IMR-90 (cell line): ENCODE results near the gene NUFIP1. TPM values are rescaled to one million over a fixed set of nuclear protein-coding genes. Genes with fewer than 3 reads are reported as not detected.

Source experiments
- ATAC-seq: fragments of 200-7000 bp; cut with Tn5 transposase; 2 replicates; pipeline ENCODE4 v1.9.1; 2020; ENCODE audit warnings: low read depth, mild to moderate bottlenecking, moderate library complexity
- BruUV-seq: library from RNA; stranded (reverse); fragments of 400-500 nt; replicated peaks from 2 replicates; lab custom pipeline; 2021; lab: Mats Ljungman, UMichigan
- CTCF ChIA-PET: fragments of 300-600 bp; formaldehyde crosslinking; extraction: SDS; loops from one replicate; lab custom pipeline; 2021; ENCODE audit warnings: antibody characterized with exemption; lab: Yijun Ruan, JAX
- POLR2A ChIA-PET: fragments of 300-600 bp; sonication (Branson Sonifier 250); formaldehyde crosslinking; loops from one replicate; lab custom pipeline; 2022; ENCODE audit warnings: antibody characterized with exemption; ENCODE audit not compliant: unreplicated experiment; lab: Charles Lee
- DNase-seq: peaks from one replicate; pipeline ENCODE4 v3.0.0; 2013
- H2AFZ ChIP-seq: replicated peaks from 2 replicates; pipeline ENCODE3; 2013; ENCODE audit warnings: low read length, mild to moderate bottlenecking; ENCODE audit not compliant: poor library complexity
- H2AK5ac ChIP-seq: 2 replicates; pipeline ENCODE4 v1.6.1; 2013; ENCODE audit warnings: low read depth, low read length, inconsistent platforms
- H2AK9ac ChIP-seq: replicated peaks from 2 replicates; pipeline ENCODE3; 2013; ENCODE audit warnings: mild to moderate bottlenecking, low read depth, low read length, moderate library complexity; ENCODE audit not compliant: poor library complexity
- H2BK120ac ChIP-seq: 2 replicates; pipeline ENCODE4 v1.6.1; 2013; ENCODE audit warnings: low read depth, low read length, inconsistent platforms
- H2BK15ac ChIP-seq: 3 replicates; pipeline ENCODE4 v1.6.1; 2013; ENCODE audit warnings: low read depth, low read length, inconsistent platforms
- H2BK20ac ChIP-seq: 2 replicates; pipeline ENCODE4 v1.6.1; 2013; ENCODE audit warnings: low read depth, mild to moderate bottlenecking, inconsistent platforms, low read length, moderate library complexity
- H2BK5ac ChIP-seq: 2 replicates; pipeline ENCODE4 v1.6.1; 2013; ENCODE audit warnings: mild to moderate bottlenecking, low read depth, low read length, inconsistent platforms; ENCODE audit not compliant: poor library complexity, severe bottlenecking
- H3K14ac ChIP-seq: replicated peaks from 2 replicates; pipeline ENCODE4 v1.6.1; 2013; ENCODE audit warnings: low read depth, low read length, inconsistent platforms
- H3K18ac ChIP-seq: 2 replicates; pipeline ENCODE4 v1.6.1; 2013; ENCODE audit warnings: low read depth, low read length, control low read depth
- H3K23ac ChIP-seq: 2 replicates; pipeline ENCODE4 v1.6.1; 2013; ENCODE audit warnings: low read depth, low read length, inconsistent platforms
- H3K27ac ChIP-seq: 2 replicates; pipeline ENCODE4 v1.5.1; 2013; ENCODE audit warnings: mild to moderate bottlenecking, control low read depth, low read length; ENCODE audit not compliant: insufficient read depth
- H3K27me3 ChIP-seq: 2 replicates; pipeline ENCODE4 v1.6.1; 2013; ENCODE audit warnings: low read length; ENCODE audit not compliant: control insufficient read depth, insufficient read depth
- H3K36me3 ChIP-seq: 2 replicates; pipeline ENCODE4 v1.6.1; 2013; ENCODE audit warnings: low read length, mixed read lengths; ENCODE audit not compliant: control insufficient read depth, insufficient read depth
- H3K4ac ChIP-seq: 2 replicates; pipeline ENCODE4 v1.6.1; 2013; ENCODE audit warnings: low read depth, low read length, inconsistent platforms
- H3K4me1 ChIP-seq: 2 replicates; pipeline ENCODE4 v1.6.1; 2013; ENCODE audit warnings: low read length, mixed read lengths; ENCODE audit not compliant: control insufficient read depth, insufficient read depth
- H3K4me2 ChIP-seq: 2 replicates; pipeline ENCODE4 v1.6.1; 2013; ENCODE audit warnings: low read depth, mild to moderate bottlenecking, control low read depth, low read length, moderate library complexity
- H3K4me3 ChIP-seq: 2 replicates; pipeline ENCODE4 v1.5.1; 2013; ENCODE audit warnings: low read depth, mild to moderate bottlenecking, control low read depth, low read length, moderate library complexity; ENCODE audit not compliant: insufficient read depth
- H3K56ac ChIP-seq: 2 replicates; pipeline ENCODE4 v1.6.1; 2013; ENCODE audit warnings: low read length, inconsistent platforms; ENCODE audit not compliant: insufficient read depth; ENCODE audit errors: extremely low read depth
- H3K79me1 ChIP-seq, 2 experiments: 2 replicates each; pipeline ENCODE4 v1.6.1; 2013; ENCODE audit warnings: low read length in 2 of 2, inconsistent platforms in 1 of 2, low read depth in 1 of 2
- H3K9ac ChIP-seq: 2 replicates; pipeline ENCODE4 v1.6.1; 2013; ENCODE audit warnings: low read depth, low read length, control low read depth
- H3K9me1 ChIP-seq: 2 replicates; pipeline ENCODE4 v1.6.1; 2013; ENCODE audit warnings: low read length, inconsistent platforms; ENCODE audit not compliant: insufficient read depth
- H3K9me3 ChIP-seq: 2 replicates; pipeline ENCODE4 v1.6.1; 2013; ENCODE audit warnings: low read length; ENCODE audit not compliant: control insufficient read depth, insufficient read depth
- H4K20me1 ChIP-seq: 2 replicates; pipeline ENCODE4 v1.6.1; 2013; ENCODE audit warnings: low read length, inconsistent platforms; ENCODE audit not compliant: insufficient read depth
- H4K5ac ChIP-seq: 2 replicates; pipeline ENCODE4 v1.6.1; 2013; ENCODE audit warnings: mild to moderate bottlenecking, low read depth, low read length, control low read depth
- H4K8ac ChIP-seq, 2 experiments: 2 replicates each; pipeline ENCODE4 v1.6.1; 2013; ENCODE audit warnings: low read depth in 2 of 2, low read length in 2 of 2, control low read depth in 1 of 2, inconsistent platforms in 1 of 2
- H4K91ac ChIP-seq: 2 replicates; pipeline ENCODE4 v1.6.1; 2013; ENCODE audit warnings: low read depth, low read length, inconsistent platforms; ENCODE audit not compliant: insufficient read depth
- BHLHE40 ChIP-seq: fragments of 150-350 bp; IDR thresholded peaks from 2 replicates; pipeline ENCODE4 v1.6.1; 2016; ENCODE audit warnings: mild to moderate bottlenecking, low read depth, low read length
- CEBPB ChIP-seq: IDR thresholded peaks from 2 replicates; pipeline ENCODE4 v1.6.1; 2012; ENCODE audit warnings: low read depth, low read length, improper control_type of control experiment
- CHD1 ChIP-seq: IDR thresholded peaks from 2 replicates; pipeline ENCODE4 v1.6.1; 2012; ENCODE audit warnings: low read depth, low read length, improper control_type of control experiment
- CTCF ChIP-seq: conservative IDR thresholded peaks from 2 replicates; pipeline ENCODE4 v1.5.1; 2012; ENCODE audit warnings: mild to moderate bottlenecking, low read depth, low read length, improper control_type of control experiment
- ELK1 ChIP-seq: fragments of 150-350 bp; IDR thresholded peaks from 2 replicates; pipeline ENCODE4 v1.6.1; 2016; ENCODE audit warnings: low read depth, mild to moderate bottlenecking, low read length, moderate library complexity, borderline replicate concordance
- FOS ChIP-seq: fragments of 150-350 bp; IDR thresholded peaks from 2 replicates; pipeline ENCODE4 v1.6.1; 2016; ENCODE audit warnings: low read depth, low read length
- MAFK ChIP-seq: IDR thresholded peaks from 2 replicates; pipeline ENCODE4 v1.6.1; 2012; ENCODE audit warnings: low read depth, low read length, improper control_type of control experiment
- MAZ ChIP-seq: IDR thresholded peaks from 2 replicates; pipeline ENCODE4 v1.6.1; 2012; ENCODE audit warnings: low read depth, mild to moderate bottlenecking, low read length, improper control_type of control experiment, moderate library complexity, borderline replicate concordance
- MXI1 ChIP-seq: IDR thresholded peaks from 2 replicates; pipeline ENCODE4 v1.6.1; 2012; ENCODE audit warnings: low read depth, mild to moderate bottlenecking, low read length, moderate library complexity, borderline replicate concordance
- NFE2L2 ChIP-seq: fragments of 150-350 bp; IDR thresholded peaks from 2 replicates; pipeline ENCODE4 v1.6.1; 2016; ENCODE audit warnings: low read depth, mild to moderate bottlenecking, low read length
- POLR2A ChIP-seq: IDR thresholded peaks from 2 replicates; pipeline ENCODE4 v1.6.1; 2012; ENCODE audit warnings: mild to moderate bottlenecking, low read depth, low read length
- RAD21 ChIP-seq: IDR thresholded peaks from 2 replicates; pipeline ENCODE4 v1.6.1; 2012; ENCODE audit warnings: low read length, improper control_type of control experiment
- RCOR1 ChIP-seq: IDR thresholded peaks from 2 replicates; pipeline ENCODE4 v1.6.1; 2012; ENCODE audit warnings: mild to moderate bottlenecking, low read length, improper control_type of control experiment; ENCODE audit not compliant: insufficient replicate concordance
- RFX5 ChIP-seq: IDR thresholded peaks from 2 replicates; pipeline ENCODE4 v1.8.0; 2012; ENCODE audit warnings: low read depth, mild to moderate bottlenecking, low read length, moderate library complexity
- SMC3 ChIP-seq: fragments of 150-350 bp; IDR thresholded peaks from 2 replicates; pipeline ENCODE4 v1.6.1; 2016; ENCODE audit warnings: low read depth, mild to moderate bottlenecking, antibody characterized with exemption, low read length, moderate library complexity
- WGBS, 2 experiments: methylation state at CpG; one replicate each; pipeline versions ENCODE4 v1.1.5 to v1.1.7; 2013; ENCODE audit warnings: missing lambda C conversion rate in 2 of 2; ENCODE audit not compliant: insufficient read length in 1 of 2; ENCODE audit errors: extremely low coverage in 2 of 2; 5-methylcytosine and 5-hydroxymethylcytosine counted together
- dilution Hi-C: fragments of 300-500 bp; cut with HindIII; formaldehyde crosslinking; loops from one replicate; pipeline ENCODE4 v1.14.3; 2018; ENCODE audit warnings: low sequenced_read_pairs; ENCODE audit not compliant: unreplicated experiment
- in situ Hi-C: fragments of 300-500 bp; cut with MboI; formaldehyde crosslinking; loops from 3 replicates; pipeline ENCODE4 v1.14.3; 2019; ENCODE audit warnings: low sequenced_read_pairs, inconsistent platforms, mixed read lengths
- intact Hi-C: fragments of 100-400 bp; cut with micrococcal nuclease; formaldehyde crosslinking; loops from 2 replicates; pipeline ENCODE4 v1.10.0; 2022
- polyA plus RNA-seq, 3 experiments: library from polyadenylated mRNA; depleted of rRNA; stranded (reverse); fragments of >200 nt; gene quantifications; 2 replicates each; pipeline ENCODE4 v1.2.3, GENCODE V29; 2012; ENCODE audit warnings: low replicate concordance in 1 of 3
- total RNA-seq: library from RNA; depleted of rRNA; stranded (reverse); fragments of >200 nt; gene quantifications from 2 replicates; pipeline ENCODE4 v1.2.3, GENCODE V29; 2012
- TF ChIP-seq, protein P1 (sequence below): fragments of 150-350 bp; IDR thresholded peaks from 2 replicates; pipeline ENCODE4 v1.6.1; 2017; ENCODE audit warnings: mild to moderate bottlenecking, antibody characterized with exemption, low read length, low read depth

The NUFIP1 gene
- total and polyA plus RNA-seq, 2 of the 4 experiments (the other 2 are of a cell fraction), result 1.4 to 2.3 TPM

- Histone ChIP-seq H3K36me3 (no peaks in the 10 kb centered on the region), H3K56ac (no peak overlapping the region), H2AK5ac (no peak overlapping the region), H3K23ac (no peak overlapping the region), H3K4me3 (no peak overlapping the region), H4K5ac (no peak overlapping the region), H2BK20ac (no peak overlapping the region), H2AK9ac (no peak overlapping the region), H2BK15ac (no peak overlapping the region), H3K4ac (no peak overlapping the region), H2AFZ (no peak overlapping the region), H3K27ac (no peak overlapping the region), H3K9me1 (peaks cover 10% of the 10 kb centered on the region), H3K79me1 (no peaks in the 10 kb centered on the region), H3K4me2 (no peak overlapping the region), H3K18ac (no peak overlapping the region), H2BK5ac (no peak overlapping the region), H3K27me3 (no peaks in the 10 kb centered on the region), H3K4me1 (peaks cover 11% of the 10 kb centered on the region), H4K20me1 (no peaks in the 10 kb centered on the region; the same call in 1 of the 2 replicates), H4K8ac (no peak overlapping the region), H3K9me3 (no peaks in the 10 kb centered on the region), H3K14ac (no peak overlapping the region), H4K91ac (no peak overlapping the region), H2BK120ac (no peak overlapping the region), H3K9ac (no peak overlapping the region)
- ChIA-PET CTCF (no interaction called here), POLR2A (no interaction called here)
- in situ Hi-C loops (no loop called here), dilution Hi-C loops (no loop called here), intact Hi-C loops (no loop called here)
- TF ChIP-seq MAFK (no peak), RFX5 (no peak), CEBPB (no peak), MAZ (no peak), ELK1 (no peak), RAD21 (no peak), BHLHE40 (no peak), RCOR1 (no peak), FOS (no peak), SMC3 (no peak), CHD1 (no peak), NFE2L2 (no peak), POLR2A (no peak), MXI1 (no peak), CTCF (no peak)
- TF ChIP-seq, protein P1, sequence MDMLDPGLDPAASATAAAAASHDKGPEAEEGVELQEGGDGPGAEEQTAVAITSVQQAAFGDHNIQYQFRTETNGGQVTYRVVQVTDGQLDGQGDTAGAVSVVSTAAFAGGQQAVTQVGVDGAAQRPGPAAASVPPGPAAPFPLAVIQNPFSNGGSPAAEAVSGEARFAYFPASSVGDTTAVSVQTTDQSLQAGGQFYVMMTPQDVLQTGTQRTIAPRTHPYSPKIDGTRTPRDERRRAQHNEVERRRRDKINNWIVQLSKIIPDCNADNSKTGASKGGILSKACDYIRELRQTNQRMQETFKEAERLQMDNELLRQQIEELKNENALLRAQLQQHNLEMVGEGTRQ, result no peak
- WGBS, 2 experiments, result 20% methylated on average over 1 of the region's 2 CpGs; no CpG with 5 or more reads in 1 of the 2 experiments
- BruUV-seq, result no TSS peak
- ATAC-seq (no peak), DNase-seq (no peak)
Measured at GRCh38 chr13:44899967-44900366, 89.3 kb downstream of the NUFIP1 start.
